ENCODE data around the gene CRP. TPM values are rescaled to one million over a fixed set of nuclear protein-coding genes. Genes with fewer than 3 reads are reported as not detected.
"Not testable (repeated sequence)": the region's sequence is repeated elsewhere in the genome, so short reads cannot be mapped to it uniquely, and the experiment has no call there.

The CRP gene
- polyA plus RNA-seq, 4 donors, result 0.20 TPM; not detected in 3

DNA sequence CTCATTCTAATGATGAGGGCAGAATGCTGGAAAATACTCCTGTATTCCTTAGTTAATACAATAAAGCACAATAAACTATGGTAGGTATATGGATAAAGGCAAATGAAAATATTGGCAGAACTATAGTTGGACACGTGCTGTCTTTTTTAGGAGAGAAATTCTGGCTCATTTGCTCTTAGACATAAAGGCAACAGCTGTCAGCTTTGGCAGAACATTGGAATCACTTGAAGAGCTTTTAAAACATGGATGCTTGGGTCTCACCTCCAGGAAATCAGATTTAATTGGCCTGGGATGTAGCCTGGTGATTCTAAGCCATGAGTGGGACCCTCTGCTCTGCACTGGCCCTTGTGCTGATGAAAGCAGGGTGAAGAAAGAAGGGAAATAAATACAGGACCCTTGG lies 9.9 kb downstream of the CRP start:
- DNase-seq (ENCODE audit: low read depth in 4 of 4, low spot score in 3 of 4), result no peak

GRCh38 chr1:159700312-159700711 lies 14.1 kb downstream of the CRP start:
- DNase-seq (ENCODE audit: low read depth in 4 of 4, low spot score in 3 of 4), result no peak

DNA sequence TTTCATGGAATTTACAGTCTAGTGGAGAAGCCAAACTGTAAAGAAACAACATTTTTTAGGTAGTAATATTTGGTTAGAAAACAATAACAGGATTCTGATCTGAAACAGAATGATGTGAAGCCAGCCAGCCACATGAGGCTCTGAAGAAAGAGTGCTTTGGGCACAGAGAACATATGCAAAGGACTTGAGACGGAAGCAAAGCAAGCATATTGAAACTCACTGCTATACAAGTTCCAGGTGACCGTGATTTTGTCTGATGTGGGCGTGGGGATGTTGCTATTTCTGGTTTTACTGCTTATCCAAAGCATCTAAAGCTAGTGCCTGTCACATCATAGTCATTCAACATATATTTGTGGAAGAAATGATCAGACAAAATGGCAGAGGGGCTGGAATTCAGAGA lies 14.7 kb downstream of the CRP start:
- no peak for DNase-seq (ENCODE audit: low read depth in 4 of 4, low spot score in 3 of 4)

GRCh38 chr1:159699246-159699645 lies 15.1 kb downstream of the CRP start:
- no peak for DNase-seq (ENCODE audit: low read depth in 4 of 4, low spot score in 3 of 4)

GRCh38 chr1:159687511-159687910 lies 26.9 kb downstream of the CRP start:
- no peak for DNase-seq (ENCODE audit: low read depth in 4 of 4, low spot score in 3 of 4)

GRCh38 chr1:159686599-159687299 lies 27.6 kb downstream of the CRP start:
- DNase-seq (ENCODE audit: low read depth in 4 of 4, low spot score in 3 of 4), result no peak

DNA sequence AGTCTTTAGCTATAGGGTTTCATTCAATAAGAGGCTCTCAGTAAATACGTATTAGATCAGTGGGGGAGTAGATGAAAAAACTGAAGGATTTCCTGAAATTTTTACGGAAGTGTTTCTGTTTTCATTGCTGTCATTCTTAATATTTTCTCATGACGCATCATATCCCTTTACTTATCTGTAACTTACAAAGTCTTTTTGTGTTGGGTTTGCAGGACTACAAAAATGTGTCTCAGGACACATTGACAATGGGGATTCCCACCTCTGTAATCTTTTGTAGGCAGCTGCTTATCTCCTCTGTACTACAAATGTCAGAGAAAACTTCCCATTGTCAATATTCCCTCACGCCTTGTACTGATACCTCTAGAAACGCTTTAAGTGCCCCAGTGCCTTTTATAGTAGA lies 35.5 kb downstream of the CRP start:
- no peak for DNase-seq (ENCODE audit: low read depth in 4 of 4, low spot score in 3 of 4)

- no peak for DNase-seq (ENCODE audit: low read depth in 4 of 4, low spot score in 3 of 4)
These were observed 39.3 kb downstream of the CRP start for GRCh38 chr1:159675046-159675445.

- DNase-seq (ENCODE audit: low read depth in 4 of 4, low spot score in 3 of 4), result not testable (repeated sequence)
These were observed 42.0 kb downstream of the CRP start for GRCh38 chr1:159672390-159672789.

DNA sequence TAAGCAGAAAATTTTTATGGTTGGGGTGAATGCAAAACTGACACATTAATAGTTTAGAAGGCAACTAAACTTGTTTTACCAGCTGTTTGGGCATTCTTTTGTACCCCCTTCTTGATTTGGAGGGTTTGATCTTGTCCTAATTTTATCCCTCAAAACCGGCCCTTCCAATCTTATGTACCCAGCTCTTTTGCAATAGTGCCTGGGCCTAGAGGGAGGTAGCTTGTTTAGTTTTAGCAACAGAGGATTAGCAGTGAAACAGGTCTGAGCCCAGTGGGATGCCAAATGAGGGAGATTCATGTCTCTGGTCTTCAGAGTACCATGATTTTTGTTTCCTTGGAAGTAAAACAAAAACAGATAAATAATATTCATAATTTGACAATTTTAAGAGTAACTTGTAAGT lies 45.1 kb downstream of the CRP start:
- DNase-seq (ENCODE audit: low read depth in 4 of 4, low spot score in 3 of 4), result no peak

- no peak for DNase-seq (ENCODE audit: low read depth in 4 of 4, low spot score in 3 of 4)
These were observed 45.6 kb downstream of the CRP start for GRCh38 chr1:159668739-159669138.

DNA sequence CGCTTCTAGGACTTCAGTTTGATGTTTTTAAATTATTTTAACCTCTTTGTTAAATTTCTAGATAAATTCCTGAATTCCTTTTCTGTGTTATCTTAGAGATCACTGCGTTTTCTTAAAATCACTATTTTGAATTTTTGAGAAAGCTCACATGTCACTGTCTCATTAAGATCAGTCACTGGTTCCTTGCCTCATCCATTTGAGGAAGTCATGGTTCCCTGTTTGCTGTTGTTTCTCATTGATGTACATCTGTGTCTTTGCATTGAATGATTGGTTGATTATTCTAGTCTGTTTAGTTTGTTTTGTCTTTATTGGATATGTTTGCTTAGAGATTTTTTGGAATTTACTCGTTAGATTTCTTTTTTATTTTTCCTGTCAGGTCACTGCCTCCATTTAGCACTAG lies 50.1 kb downstream of the CRP start:
- DNase-seq (ENCODE audit: low read depth in 4 of 4, low spot score in 3 of 4), result no peak

DNA sequence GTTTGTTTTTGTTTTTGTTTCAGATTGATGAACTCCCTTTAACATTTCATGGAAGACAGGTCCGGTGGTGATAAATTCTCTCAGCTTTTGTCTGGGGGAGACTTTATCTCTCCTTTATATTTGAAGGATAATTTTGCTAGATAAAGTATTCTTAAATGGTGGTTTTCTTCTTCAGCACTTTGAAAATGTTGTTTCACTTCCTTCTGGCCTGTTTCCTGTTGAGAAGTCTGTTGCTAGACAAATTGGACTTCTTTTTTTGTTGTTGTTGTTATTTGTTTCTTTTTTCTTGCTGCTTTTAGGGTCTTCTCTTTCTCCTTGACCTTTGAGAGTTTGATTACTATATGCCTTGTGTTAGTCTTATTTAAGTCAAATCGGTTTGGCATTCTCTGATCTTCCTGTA lies 50.8 kb downstream of the CRP start:
- no peak for DNase-seq (ENCODE audit: low read depth in 4 of 4, low spot score in 3 of 4)

Other genes starting within 250 kb of the CRP start
- not detected for gene OR10J5, start 178.6 kb downstream of the CRP start, polyA plus RNA-seq (ENCODE audit: insufficient read length in 4 of 4)
- gene APCS, start 126.8 kb downstream of the CRP start, polyA plus RNA-seq (ENCODE audit: insufficient read length in 4 of 4), result not detected
- 10 to 100 TPM; 11.2 to 31.0 (median 24.2) TPM for gene DUSP23, start 66.4 kb upstream of the CRP start, polyA plus RNA-seq (ENCODE audit: insufficient read length in 4 of 4)
- gene FCRL6, start 87.8 kb upstream of the CRP start, polyA plus RNA-seq (ENCODE audit: insufficient read length in 4 of 4), result under 1 TPM; 0.10 to 0.41 (median 0.34) TPM
- gene SLAMF8, start 112.3 kb upstream of the CRP start, polyA plus RNA-seq (ENCODE audit: insufficient read length in 4 of 4), result 1 to 10 TPM in 1 of 4 donors, under 1 TPM in 3; 0.42 to 1.1 (median 0.72) TPM
- under 1 TPM in 3 of 4 donors, not detected in 1; 0.11 to 0.76 (median 0.32) TPM for gene VSIG8, start 148.1 kb upstream of the CRP start, polyA plus RNA-seq (ENCODE audit: insufficient read length in 4 of 4)
- 1 to 10 TPM in 3 of 4 donors, under 1 TPM in 1; 0.38 to 4.1 (median 2.8) TPM for gene CFAP45, start 185.6 kb upstream of the CRP start, polyA plus RNA-seq (ENCODE audit: insufficient read length in 4 of 4)
- gene TAGLN2, start 210.9 kb upstream of the CRP start, polyA plus RNA-seq (ENCODE audit: insufficient read length in 4 of 4), result 100 to 1,000 TPM; 118 to 147 (median 142) TPM
- 10 to 100 TPM in 3 of 4 donors, 1 to 10 TPM in 1; 8.1 to 25.4 (median 13.2) TPM for gene IGSF9, start 231.0 kb upstream of the CRP start, polyA plus RNA-seq (ENCODE audit: insufficient read length in 4 of 4)
- not detected for gene SLAMF9, start 239.6 kb upstream of the CRP start, polyA plus RNA-seq (ENCODE audit: insufficient read length in 4 of 4)

Measured in left renal pelvis (tissue), 4 donors.